SK-N-MC (cell line): ENCODE measurements around the gene CRTAP.

Experiments
- EZH2 ChIP-seq: fragments of 200-600 bp; sonication (generic); IDR thresholded peaks from one replicate; pipeline ENCODE4 v1.6.1; 2017; ENCODE audit warnings: antibody characterized with exemption
- FOXP2 ChIP-seq: optimal IDR thresholded peaks from 2 replicates; pipeline ENCODE3; 2011; ENCODE audit warnings: mild to moderate bottlenecking, moderate library complexity; ENCODE audit not compliant: insufficient read depth; ENCODE audit errors: extremely low read length, control extremely low read depth
- POLR2AphosphoS5 ChIP-seq: IDR thresholded peaks from 2 replicates; pipeline ENCODE4 v1.6.1; 2012; ENCODE audit warnings: mild to moderate bottlenecking, low read depth, low read length, borderline replicate concordance

- no peak for TF ChIP-seq POLR2AphosphoS5
- no peak for TF ChIP-seq EZH2
- no peak for TF ChIP-seq FOXP2
Observed at GRCh38 chr3:33170531-33170930, 56.7 kb downstream of the CRTAP start.
